Neural cell (in vitro differentiated cells): ENCODE data around the gene OR52H1. TPM values are rescaled to one million over a fixed set of nuclear protein-coding genes. Genes with fewer than 3 reads are reported as not detected.

ENCODE experiments used
- H2AFZ ChIP-seq: fragments of 200-600, 300-800 bp; sonication (generic), shearing (Covaris generic); 2 replicates; pipeline ENCODE4 v1.6.0; 2014; ENCODE audit warnings: low read depth, mild to moderate bottlenecking, antibody characterized with exemption, low read length, moderate library complexity
- H3F3A ChIP-seq: fragments of 200-600 bp; shearing (Covaris generic); 2 replicates; pipeline ENCODE4 v1.6.1; 2016; ENCODE audit warnings: mild to moderate bottlenecking, moderate library complexity, mixed read lengths, antibody characterized with exemption, low read length; ENCODE audit not compliant: insufficient read depth, poor library complexity, severe bottlenecking
- H3K27ac ChIP-seq: fragments of 200-600, 300-800 bp; sonication (generic), shearing (Covaris generic); 2 replicates; pipeline ENCODE4 v1.5.1; 2014; ENCODE audit warnings: mild to moderate bottlenecking, low read length, moderate library complexity
- H3K27me3 ChIP-seq: fragments of 300-800, 200-600 bp; sonication (generic), shearing (Covaris generic); 2 replicates; pipeline ENCODE4 v1.6.0; 2014; ENCODE audit warnings: mild to moderate bottlenecking, low read depth, low read length, moderate library complexity; ENCODE audit not compliant: insufficient read depth
- H3K36me3 ChIP-seq: fragments of 300-800, 200-600 bp; sonication (generic), shearing (Covaris generic); 2 replicates; pipeline ENCODE4 v1.5.1; 2014; ENCODE audit warnings: mild to moderate bottlenecking, antibody characterized with exemption, low read length, moderate library complexity; ENCODE audit not compliant: insufficient read depth
- H3K4me2 ChIP-seq: fragments of 300-800, 200-600 bp; sonication (generic), shearing (Covaris generic); 2 replicates; pipeline ENCODE4 v1.6.0; 2014; ENCODE audit warnings: mild to moderate bottlenecking, low read length
- H3K4me3 ChIP-seq: fragments of 300-800, 200-600 bp; sonication (generic), shearing (Covaris generic); 2 replicates; pipeline ENCODE4 v1.5.1; 2014; ENCODE audit warnings: mild to moderate bottlenecking, low read length, moderate library complexity
- H3K79me2 ChIP-seq: fragments of 200-600 bp; shearing (Covaris generic); replicated peaks from 2 replicates; pipeline ENCODE4 v1.6.0; 2014; ENCODE audit warnings: mild to moderate bottlenecking, low read length, moderate library complexity; ENCODE audit not compliant: insufficient read depth
- H3K9ac ChIP-seq: fragments of 300-800, 200-600 bp; sonication (generic), shearing (Covaris generic); 2 replicates; pipeline ENCODE4 v1.6.1; 2016; ENCODE audit warnings: mild to moderate bottlenecking, low read length, mixed read lengths
- H3K9me2 ChIP-seq: fragments of 200-600 bp; shearing (Covaris generic); 2 replicates; pipeline ENCODE4 v1.6.1; 2016; ENCODE audit warnings: mild to moderate bottlenecking, low read length, mixed read lengths; ENCODE audit not compliant: insufficient read depth
- H3K9me3 ChIP-seq: fragments of 200-600, 300-800 bp; sonication (generic), shearing (Covaris generic); 2 replicates; pipeline ENCODE4 v1.6.1; 2016; ENCODE audit warnings: mild to moderate bottlenecking, mixed run types, low read length, moderate library complexity, mixed read lengths
- H4K20me1 ChIP-seq: fragments of 200-600 bp; shearing (Covaris generic); 2 replicates; pipeline ENCODE4 v1.6.1; 2016; ENCODE audit warnings: mild to moderate bottlenecking, mixed run types; ENCODE audit not compliant: insufficient read depth
- CTCF ChIP-seq: fragments of 450-650 bp; IDR thresholded peaks from 2 replicates; pipeline ENCODE4 v1.5.1; 2014; ENCODE audit warnings: antibody characterized with exemption, mild to moderate bottlenecking, moderate library complexity; ENCODE audit not compliant: poor library complexity, severe bottlenecking
- EP300 ChIP-seq: fragments of 450-650 bp; conservative IDR thresholded peaks from 2 replicates; pipeline ENCODE4 v1.6.1; 2014; ENCODE audit warnings: antibody characterized with exemption, mild to moderate bottlenecking, moderate library complexity; ENCODE audit not compliant: poor library complexity, severe bottlenecking
- EZH2 ChIP-seq: fragments of 200-600, 300-800 bp; shearing (Covaris generic), sonication (generic); IDR thresholded peaks from 2 replicates; pipeline ENCODE4 v1.6.1; 2014; ENCODE audit warnings: antibody characterized with exemption, low read length, borderline replicate concordance, mild to moderate bottlenecking; ENCODE audit not compliant: insufficient read depth, poor library complexity, severe bottlenecking
- MXI1 ChIP-seq: fragments of 450-650 bp; conservative IDR thresholded peaks from 2 replicates; pipeline ENCODE4 v1.6.1; 2014; ENCODE audit warnings: antibody characterized with exemption, mild to moderate bottlenecking; ENCODE audit not compliant: poor library complexity, severe bottlenecking
- POLR2AphosphoS5 ChIP-seq: IDR thresholded peaks from 2 replicates; pipeline ENCODE4 v1.6.1; 2012
- RAD21 ChIP-seq: fragments of 450-650 bp; conservative IDR thresholded peaks from 2 replicates; pipeline ENCODE4 v1.6.1; 2014; ENCODE audit warnings: antibody characterized with exemption, mild to moderate bottlenecking, moderate library complexity
- SMC3 ChIP-seq: fragments of 450-650 bp; conservative IDR thresholded peaks from 2 replicates; pipeline ENCODE4 v1.6.1; 2014; ENCODE audit warnings: antibody characterized with exemption, mild to moderate bottlenecking, moderate library complexity; ENCODE audit not compliant: poor library complexity
- TAF1 ChIP-seq: IDR thresholded peaks from 2 replicates; pipeline ENCODE4 v1.6.1; 2012; ENCODE audit warnings: low read depth
- polyA plus RNA-seq: library from polyadenylated mRNA; depleted of rRNA; stranded (reverse); fragments of >200 nt; gene quantifications from 2 replicates; pipeline ENCODE4 v1.2.3, GENCODE V29; 2014
- TF ChIP-seq, protein P1 (sequence below): IDR thresholded peaks from 2 replicates; pipeline ENCODE4 v1.6.1; 2012; ENCODE audit warnings: borderline replicate concordance

OR52H1 gene
- polyA plus RNA-seq, 1 donor from 2014 or later = not detected

GRCh38 chr11:5524756-5525155, 23.6 kb downstream of the OR52H1 start:
- no peaks in the 10 kb centered on the region for H3K36me3 ChIP-seq
- TF ChIP-seq RAD21 = no peak
- no peak for TF ChIP-seq MXI1
- TF ChIP-seq TAF1 = no peak
- no peak for TF ChIP-seq EZH2
- TF ChIP-seq, protein P1, sequence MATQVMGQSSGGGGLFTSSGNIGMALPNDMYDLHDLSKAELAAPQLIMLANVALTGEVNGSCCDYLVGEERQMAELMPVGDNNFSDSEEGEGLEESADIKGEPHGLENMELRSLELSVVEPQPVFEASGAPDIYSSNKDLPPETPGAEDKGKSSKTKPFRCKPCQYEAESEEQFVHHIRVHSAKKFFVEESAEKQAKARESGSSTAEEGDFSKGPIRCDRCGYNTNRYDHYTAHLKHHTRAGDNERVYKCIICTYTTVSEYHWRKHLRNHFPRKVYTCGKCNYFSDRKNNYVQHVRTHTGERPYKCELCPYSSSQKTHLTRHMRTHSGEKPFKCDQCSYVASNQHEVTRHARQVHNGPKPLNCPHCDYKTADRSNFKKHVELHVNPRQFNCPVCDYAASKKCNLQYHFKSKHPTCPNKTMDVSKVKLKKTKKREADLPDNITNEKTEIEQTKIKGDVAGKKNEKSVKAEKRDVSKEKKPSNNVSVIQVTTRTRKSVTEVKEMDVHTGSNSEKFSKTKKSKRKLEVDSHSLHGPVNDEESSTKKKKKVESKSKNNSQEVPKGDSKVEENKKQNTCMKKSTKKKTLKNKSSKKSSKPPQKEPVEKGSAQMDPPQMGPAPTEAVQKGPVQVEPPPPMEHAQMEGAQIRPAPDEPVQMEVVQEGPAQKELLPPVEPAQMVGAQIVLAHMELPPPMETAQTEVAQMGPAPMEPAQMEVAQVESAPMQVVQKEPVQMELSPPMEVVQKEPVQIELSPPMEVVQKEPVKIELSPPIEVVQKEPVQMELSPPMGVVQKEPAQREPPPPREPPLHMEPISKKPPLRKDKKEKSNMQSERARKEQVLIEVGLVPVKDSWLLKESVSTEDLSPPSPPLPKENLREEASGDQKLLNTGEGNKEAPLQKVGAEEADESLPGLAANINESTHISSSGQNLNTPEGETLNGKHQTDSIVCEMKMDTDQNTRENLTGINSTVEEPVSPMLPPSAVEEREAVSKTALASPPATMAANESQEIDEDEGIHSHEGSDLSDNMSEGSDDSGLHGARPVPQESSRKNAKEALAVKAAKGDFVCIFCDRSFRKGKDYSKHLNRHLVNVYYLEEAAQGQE = no peak
- TF ChIP-seq CTCF = no peak
- TF ChIP-seq POLR2AphosphoS5 = no peak
- no peak for TF ChIP-seq EP300
- TF ChIP-seq SMC3 = no peak
- no peak overlapping the region for H3K4me2 ChIP-seq
- H3K9me3 ChIP-seq = no peaks in the 10 kb centered on the region
- H3K27me3 ChIP-seq = no peaks in the 10 kb centered on the region
- H4K20me1 ChIP-seq = no peaks in the 10 kb centered on the region
- no peak overlapping the region for H2AFZ ChIP-seq
- H3K4me3 ChIP-seq = no peak overlapping the region
- no peaks in the 10 kb centered on the region for H3K9me2 ChIP-seq
- H3K27ac ChIP-seq = no peak overlapping the region
- H3F3A ChIP-seq = no peaks in the 10 kb centered on the region
- H3K9ac ChIP-seq = no peak overlapping the region
- no peaks in the 10 kb centered on the region for H3K79me2 ChIP-seq

GRCh38 chr11:5522308-5522707, 26.0 kb downstream of the OR52H1 start:
- H3K4me3 ChIP-seq = no peak overlapping the region
- H3K9me2 ChIP-seq = no peaks in the 10 kb centered on the region
- no peaks in the 10 kb centered on the region for H3K79me2 ChIP-seq
- H3K27ac ChIP-seq = no peak overlapping the region
- no peaks in the 10 kb centered on the region for H4K20me1 ChIP-seq
- TF ChIP-seq CTCF (no peak), RAD21 (no peak), TAF1 (no peak), MXI1 (no peak), EP300 (no peak), EZH2 (no peak), SMC3 (no peak), POLR2AphosphoS5 (no peak)
- TF ChIP-seq, protein P1 = no peak
- no peak overlapping the region for H3K9ac ChIP-seq
- H3K36me3 ChIP-seq = no peaks in the 10 kb centered on the region
- H3F3A ChIP-seq = no peaks in the 10 kb centered on the region
- H3K9me3 ChIP-seq = no peaks in the 10 kb centered on the region
- H3K4me2 ChIP-seq = no peak overlapping the region
- no peaks in the 10 kb centered on the region for H3K27me3 ChIP-seq
- no peak overlapping the region for H2AFZ ChIP-seq
